HCT116 (cell line): ENCODE results near the gene STX16. TPM values are rescaled to one million over a fixed set of nuclear protein-coding genes. Genes with fewer than 3 reads are reported as not detected.

Experiments
- ATAC-seq: fragments of 200-7000 bp; cut with Tn5 transposase; 2 replicates; pipeline ENCODE4 v1.9.1; 2020; ENCODE audit warnings: mild to moderate bottlenecking, moderate library complexity
- BruUV-seq: library from RNA; stranded (reverse); fragments of 400-500 nt; replicated peaks from 2 replicates; lab custom pipeline; 2021; lab: Mats Ljungman, UMichigan
- CTCF ChIA-PET: fragments of 300-600 bp; sonication (Branson Sonifier 250); formaldehyde crosslinking; loops from one replicate; lab custom pipeline; 2021; ENCODE audit warnings: antibody characterized with exemption; lab: Charles Lee
- POLR2A ChIA-PET: fragments of 300-600, 350-600 bp; sonication (Branson Sonifier 250); formaldehyde crosslinking; loops from one replicate; lab custom pipeline; 2021; ENCODE audit warnings: antibody characterized with exemption; lab: Charles Lee
- RAD21 ChIA-PET, 2 experiments: fragments of 300-600 bp; sonication (Branson Sonifier 250); formaldehyde crosslinking; loops; one replicate each; lab custom pipeline; 2023; ENCODE audit warnings: low total read pairs in 2 of 2; ENCODE audit not compliant: uncharacterized antibody in 2 of 2, unreplicated experiment in 2 of 2, low non-redundant PET in 1 of 2; lab: Charles Lee
- DNase-seq: peaks from one replicate; pipeline ENCODE4 v3.0.0-alpha.2; 2010; ENCODE audit warnings: low read depth, low spot score
- H2AFZ ChIP-seq: fragments of 200-600 bp; shearing (Covaris generic), sonication (generic); 2 replicates; pipeline ENCODE4 v1.6.1; 2017; ENCODE audit warnings: low read depth, mixed run types, mixed read lengths, antibody characterized with exemption, low read length; ENCODE audit not compliant: poor library complexity, severe bottlenecking
- H3K27ac ChIP-seq: 2 replicates; pipeline ENCODE4 v1.5.1; 2012; ENCODE audit warnings: low read depth, low read length
- H3K27me3 ChIP-seq: fragments of 200-600 bp; sonication (generic); 2 replicates; pipeline ENCODE4 v1.6.1; 2016; ENCODE audit warnings: mixed run types, low read length, mixed read lengths; ENCODE audit not compliant: insufficient read depth
- H3K36me3 ChIP-seq, 2 experiments: fragments of 200-500 bp in 1 of 2; fragments of 200-600 bp in 1 of 2; sonication (Bioruptor generic) in 1 of 2; sonication (generic) in 1 of 2; 2 replicates each; pipeline versions ENCODE4 v1.5.1 to v1.6.1; 2014 to 2016; ENCODE audit warnings: low read length in 2 of 2, inconsistent platforms in 1 of 2, mixed read lengths in 1 of 2, mixed run types in 1 of 2; ENCODE audit not compliant: insufficient read depth in 2 of 2, control insufficient read depth in 1 of 2
- H3K4me1 ChIP-seq, 2 experiments: fragments of 200-600 bp in 1 of 2; sonication (generic) in 1 of 2; 2 replicates each; pipeline versions ENCODE4 v1.5.1 to v1.6.1; 2012 to 2017; ENCODE audit warnings: low read length in 2 of 2, inconsistent platforms in 1 of 2, mild to moderate bottlenecking in 1 of 2, mixed read lengths in 1 of 2, mixed run types in 1 of 2, moderate library complexity in 1 of 2; ENCODE audit not compliant: insufficient read depth in 2 of 2, control insufficient read depth in 1 of 2
- H3K4me2 ChIP-seq: fragments of 200-600 bp; sonication (generic); 2 replicates; pipeline ENCODE4 v1.6.1; 2017; ENCODE audit warnings: mixed run types, low read length, mixed read lengths
- H3K4me3 ChIP-seq, 2 experiments: fragments of 200-600 bp in 1 of 2; sonication (generic) in 1 of 2; replicated peaks in 1 of 2; 2 replicates each; pipeline ENCODE4 v1.5.1; 2011 to 2016; ENCODE audit warnings: low read length in 2 of 2, control low read depth in 1 of 2, low read depth in 1 of 2, mild to moderate bottlenecking in 1 of 2, mixed read lengths in 1 of 2, mixed run types in 1 of 2
- H3K79me2 ChIP-seq: fragments of 200-600 bp; sonication (generic); 2 replicates; pipeline ENCODE4 v1.6.1; 2017; ENCODE audit warnings: mild to moderate bottlenecking, mixed run types, low read length, moderate library complexity, mixed read lengths; ENCODE audit not compliant: insufficient read depth
- H3K9ac ChIP-seq: fragments of 200-600 bp; sonication (generic); 2 replicates; pipeline ENCODE4 v1.6.1; 2016; ENCODE audit warnings: low read length, mixed read lengths
- H3K9me2 ChIP-seq: fragments of 200-600 bp; sonication (generic), shearing (Covaris generic); 2 replicates; pipeline ENCODE4 v1.6.1; 2017; ENCODE audit warnings: mixed run types, mild to moderate bottlenecking, moderate library complexity; ENCODE audit not compliant: insufficient read depth
- H3K9me3 ChIP-seq, 2 experiments: fragments of 200-500 bp in 1 of 2; fragments of 200-600 bp in 1 of 2; sonication (Bioruptor generic) in 1 of 2; sonication (generic) in 1 of 2; 2 replicates each; pipeline ENCODE4 v1.6.1; 2014 to 2017; ENCODE audit warnings: low read length in 2 of 2, mixed read lengths in 2 of 2, inconsistent platforms in 1 of 2, low read depth in 1 of 2, mild to moderate bottlenecking in 1 of 2, mixed run types in 1 of 2, moderate library complexity in 1 of 2; ENCODE audit not compliant: control insufficient read depth in 1 of 2, insufficient read depth in 1 of 2
- H4K20me1 ChIP-seq: fragments of 200-600 bp; sonication (generic), shearing (Covaris generic); 2 replicates; pipeline ENCODE4 v1.6.1; 2017; ENCODE audit warnings: mixed run types, mild to moderate bottlenecking, moderate library complexity; ENCODE audit not compliant: insufficient read depth
- CBX3 ChIP-seq: IDR thresholded peaks from 2 replicates; pipeline ENCODE4 v1.6.1; 2012; ENCODE audit warnings: low read depth
- CEBPB ChIP-seq: IDR thresholded peaks from 2 replicates; pipeline ENCODE4 v1.6.1; 2012; ENCODE audit warnings: low read depth
- CTCF ChIP-seq, 3 experiments: fragments of 200-600 bp in 1 of 3; sonication (generic) in 1 of 3; IDR thresholded peaks in 2 of 3; conservative IDR thresholded peaks in 1 of 3; 2 replicates each; pipeline ENCODE4 v1.5.1; 2012 to 2017; ENCODE audit warnings: low read depth in 2 of 3, low read length in 2 of 3, antibody characterized with exemption in 1 of 3, borderline replicate concordance in 1 of 3, control low read depth in 1 of 3, mild to moderate bottlenecking in 1 of 3, mixed read lengths in 1 of 3, mixed run types in 1 of 3, moderate library complexity in 1 of 3; ENCODE audit not compliant: insufficient read depth in 1 of 3
- EGR1 ChIP-seq: IDR thresholded peaks from 2 replicates; pipeline ENCODE4 v1.6.1; 2012; ENCODE audit warnings: low read depth
- ELF1 ChIP-seq: IDR thresholded peaks from 2 replicates; pipeline ENCODE4 v1.6.1; 2012; ENCODE audit warnings: low read depth, borderline replicate concordance
- EZH2phosphoT487 ChIP-seq: fragments of 200-600 bp; IDR thresholded peaks from 2 replicates; pipeline ENCODE4 v1.6.1; 2018; ENCODE audit warnings: antibody characterized with exemption, borderline replicate concordance
- FOSL1 ChIP-seq: IDR thresholded peaks from 2 replicates; pipeline ENCODE4 v1.6.1; 2012; ENCODE audit warnings: low read depth
- JUND ChIP-seq: IDR thresholded peaks from 2 replicates; pipeline ENCODE4 v1.6.1; 2012
- POLR2A ChIP-seq: IDR thresholded peaks from 2 replicates; pipeline ENCODE4 v1.7.0; 2011; ENCODE audit warnings: borderline replicate concordance; ENCODE audit not compliant: insufficient read depth, insufficient read length; ENCODE audit errors: extremely low read depth
- POLR2AphosphoS5 ChIP-seq: IDR thresholded peaks from 2 replicates; pipeline ENCODE4 v1.6.1; 2011; ENCODE audit warnings: mild to moderate bottlenecking, low read depth, low read length, moderate library complexity
- RAD21 ChIP-seq: IDR thresholded peaks from 2 replicates; pipeline ENCODE4 v1.6.1; 2012; ENCODE audit warnings: low read depth, mild to moderate bottlenecking
- REST ChIP-seq: IDR thresholded peaks from 2 replicates; pipeline ENCODE4 v1.6.1; 2012; ENCODE audit warnings: low read depth
- SP1 ChIP-seq: IDR thresholded peaks from 2 replicates; pipeline ENCODE4 v1.6.1; 2012; ENCODE audit warnings: low read depth
- TCF7L2 ChIP-seq: IDR thresholded peaks from 2 replicates; pipeline ENCODE4 v1.7.0; 2011; ENCODE audit warnings: borderline replicate concordance, inconsistent platforms; ENCODE audit not compliant: insufficient read depth, insufficient read length; ENCODE audit errors: extremely low read depth
- ZBTB33 ChIP-seq: IDR thresholded peaks from 2 replicates; pipeline ENCODE4 v1.6.1; 2011; ENCODE audit warnings: mild to moderate bottlenecking, low read length, moderate library complexity; ENCODE audit not compliant: insufficient replicate concordance; ENCODE audit errors: extremely low read depth
- intact Hi-C: fragments of 100-400 bp; cut with micrococcal nuclease; formaldehyde crosslinking; loops from 2 replicates; pipeline ENCODE4 v1.10.0; 2022
- total RNA-seq: library from RNA; stranded (reverse); gene quantifications from one replicate; pipeline ENCODE4 v1.2.1, GENCODE V29; 2021; ENCODE audit not compliant: unreplicated experiment
- TF ChIP-seq, protein P1 (sequence below): IDR thresholded peaks from 2 replicates; pipeline ENCODE4 v1.6.1; 2012

The STX16 gene
- total RNA-seq, 1 experiment from 2014 or later: 55.1 TPM

- no peaks in the 10 kb centered on the region for H3K4me1 ChIP-seq
- no peak overlapping the region for H3K9ac ChIP-seq
- DNase-seq (no peak), ATAC-seq (no peak)
- no peaks in the 10 kb centered on the region for H3K36me3 ChIP-seq
- no peak overlapping the region for H3K4me2 ChIP-seq
- H3K4me3 ChIP-seq: no peak overlapping the region
- no peaks in the 10 kb centered on the region for H3K9me2 ChIP-seq
- RAD21 ChIA-PET: no interaction called here
- BruUV-seq: no TSS peak
- H2AFZ ChIP-seq: no peak overlapping the region
- H3K9me3 ChIP-seq: no peaks in the 10 kb centered on the region
- CTCF ChIA-PET: no interaction called here
- POLR2A ChIA-PET: no interaction called here
- H4K20me1 ChIP-seq: no peaks in the 10 kb centered on the region
- no peak overlapping the region for H3K27ac ChIP-seq
- no peaks in the 10 kb centered on the region for H3K79me2 ChIP-seq
- H3K27me3 ChIP-seq: peaks cover 15% of the 10 kb centered on the region; the same call in 1 of the 2 replicates
- TF ChIP-seq CTCF (IDR thresholded peaks at IDR 0.05 in 2 of 3, conservative IDR thresholded peaks at IDR 0.05 in 1 of 3; ENCODE audit: borderline replicate concordance in 1 of 3, insufficient read depth in 1 of 3, low read depth in 2 of 3, low read length in 2 of 3): no peak
- no peak for TF ChIP-seq REST
- TF ChIP-seq EZH2phosphoT487: no peak
- no peak for TF ChIP-seq ELF1
- TF ChIP-seq POLR2A: no peak
- no peak for TF ChIP-seq JUND
- TF ChIP-seq, protein P1, sequence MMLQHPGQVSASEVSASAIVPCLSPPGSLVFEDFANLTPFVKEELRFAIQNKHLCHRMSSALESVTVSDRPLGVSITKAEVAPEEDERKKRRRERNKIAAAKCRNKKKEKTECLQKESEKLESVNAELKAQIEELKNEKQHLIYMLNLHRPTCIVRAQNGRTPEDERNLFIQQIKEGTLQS: no peak
- no peak for TF ChIP-seq CBX3
- no peak for TF ChIP-seq TCF7L2
- no peak for TF ChIP-seq SP1
- TF ChIP-seq CEBPB: no peak
- no peak for TF ChIP-seq RAD21
- no peak for TF ChIP-seq ZBTB33
- TF ChIP-seq POLR2AphosphoS5: no peak
- no peak for TF ChIP-seq FOSL1
- no peak for TF ChIP-seq EGR1
- TF ChIP-seq, all 23 proteins: peak for 0
- intact Hi-C loops: no loop called here
These were observed 72.0 kb downstream of the STX16 start for GRCh38 chr20:58722877-58723627.
